HCT116 (cell line): ENCODE results near the gene TIMM29. TPM values are rescaled to one million over a fixed set of nuclear protein-coding genes. Genes with fewer than 3 reads are reported as not detected.

Experiments used
- ATAC-seq: fragments of 200-7000 bp; cut with Tn5 transposase; 2 replicates; pipeline ENCODE4 v1.9.1; 2020; ENCODE audit warnings: mild to moderate bottlenecking, moderate library complexity
- BruUV-seq: library from RNA; stranded (reverse); fragments of 400-500 nt; replicated peaks from 2 replicates; lab custom pipeline; 2021; lab: Mats Ljungman, UMichigan
- CTCF ChIA-PET: fragments of 300-600 bp; sonication (Branson Sonifier 250); formaldehyde crosslinking; loops from one replicate; lab custom pipeline; 2021; ENCODE audit warnings: antibody characterized with exemption; lab: Charles Lee
- POLR2A ChIA-PET: fragments of 300-600, 350-600 bp; sonication (Branson Sonifier 250); formaldehyde crosslinking; loops from one replicate; lab custom pipeline; 2021; ENCODE audit warnings: antibody characterized with exemption; lab: Charles Lee
- RAD21 ChIA-PET, 2 experiments: fragments of 300-600 bp; sonication (Branson Sonifier 250); formaldehyde crosslinking; loops; one replicate each; lab custom pipeline; 2023; ENCODE audit warnings: low total read pairs in 2 of 2; ENCODE audit not compliant: uncharacterized antibody in 2 of 2, unreplicated experiment in 2 of 2, low non-redundant PET in 1 of 2; lab: Charles Lee
- DNase-seq: peaks from one replicate; pipeline ENCODE4 v3.0.0-alpha.2; 2010; ENCODE audit warnings: low read depth, low spot score
- H2AFZ ChIP-seq: fragments of 200-600 bp; shearing (Covaris generic), sonication (generic); 2 replicates; pipeline ENCODE4 v1.6.1; 2017; ENCODE audit warnings: low read depth, mixed run types, mixed read lengths, antibody characterized with exemption, low read length; ENCODE audit not compliant: poor library complexity, severe bottlenecking
- H3K27ac ChIP-seq: 2 replicates; pipeline ENCODE4 v1.5.1; 2012; ENCODE audit warnings: low read depth, low read length
- H3K27me3 ChIP-seq: fragments of 200-600 bp; sonication (generic); 2 replicates; pipeline ENCODE4 v1.6.1; 2016; ENCODE audit warnings: mixed run types, low read length, mixed read lengths; ENCODE audit not compliant: insufficient read depth
- H3K36me3 ChIP-seq, 2 experiments: fragments of 200-500 bp in 1 of 2; fragments of 200-600 bp in 1 of 2; sonication (Bioruptor generic) in 1 of 2; sonication (generic) in 1 of 2; 2 replicates each; pipeline versions ENCODE4 v1.5.1 to v1.6.1; 2014 to 2016; ENCODE audit warnings: low read length in 2 of 2, inconsistent platforms in 1 of 2, mixed read lengths in 1 of 2, mixed run types in 1 of 2; ENCODE audit not compliant: insufficient read depth in 2 of 2, control insufficient read depth in 1 of 2
- H3K4me1 ChIP-seq, 2 experiments: fragments of 200-600 bp in 1 of 2; sonication (generic) in 1 of 2; 2 replicates each; pipeline versions ENCODE4 v1.5.1 to v1.6.1; 2012 to 2017; ENCODE audit warnings: low read length in 2 of 2, inconsistent platforms in 1 of 2, mild to moderate bottlenecking in 1 of 2, mixed read lengths in 1 of 2, mixed run types in 1 of 2, moderate library complexity in 1 of 2; ENCODE audit not compliant: insufficient read depth in 2 of 2, control insufficient read depth in 1 of 2
- H3K4me2 ChIP-seq: fragments of 200-600 bp; sonication (generic); 2 replicates; pipeline ENCODE4 v1.6.1; 2017; ENCODE audit warnings: mixed run types, low read length, mixed read lengths
- H3K4me3 ChIP-seq, 2 experiments: fragments of 200-600 bp in 1 of 2; sonication (generic) in 1 of 2; replicated peaks in 1 of 2; 2 replicates each; pipeline ENCODE4 v1.5.1; 2011 to 2016; ENCODE audit warnings: low read length in 2 of 2, control low read depth in 1 of 2, low read depth in 1 of 2, mild to moderate bottlenecking in 1 of 2, mixed read lengths in 1 of 2, mixed run types in 1 of 2
- H3K79me2 ChIP-seq: fragments of 200-600 bp; sonication (generic); 2 replicates; pipeline ENCODE4 v1.6.1; 2017; ENCODE audit warnings: mild to moderate bottlenecking, mixed run types, low read length, moderate library complexity, mixed read lengths; ENCODE audit not compliant: insufficient read depth
- H3K9ac ChIP-seq: fragments of 200-600 bp; sonication (generic); 2 replicates; pipeline ENCODE4 v1.6.1; 2016; ENCODE audit warnings: low read length, mixed read lengths
- H3K9me2 ChIP-seq: fragments of 200-600 bp; sonication (generic), shearing (Covaris generic); 2 replicates; pipeline ENCODE4 v1.6.1; 2017; ENCODE audit warnings: mixed run types, mild to moderate bottlenecking, moderate library complexity; ENCODE audit not compliant: insufficient read depth
- H3K9me3 ChIP-seq, 2 experiments: fragments of 200-500 bp in 1 of 2; fragments of 200-600 bp in 1 of 2; sonication (Bioruptor generic) in 1 of 2; sonication (generic) in 1 of 2; 2 replicates each; pipeline ENCODE4 v1.6.1; 2014 to 2017; ENCODE audit warnings: low read length in 2 of 2, mixed read lengths in 2 of 2, inconsistent platforms in 1 of 2, low read depth in 1 of 2, mild to moderate bottlenecking in 1 of 2, mixed run types in 1 of 2, moderate library complexity in 1 of 2; ENCODE audit not compliant: control insufficient read depth in 1 of 2, insufficient read depth in 1 of 2
- H4K20me1 ChIP-seq: fragments of 200-600 bp; sonication (generic), shearing (Covaris generic); 2 replicates; pipeline ENCODE4 v1.6.1; 2017; ENCODE audit warnings: mixed run types, mild to moderate bottlenecking, moderate library complexity; ENCODE audit not compliant: insufficient read depth
- ATF3 ChIP-seq: IDR thresholded peaks from 2 replicates; pipeline ENCODE4 v1.6.1; 2012
- CBX3 ChIP-seq: IDR thresholded peaks from 2 replicates; pipeline ENCODE4 v1.6.1; 2012; ENCODE audit warnings: low read depth
- CEBPB ChIP-seq: IDR thresholded peaks from 2 replicates; pipeline ENCODE4 v1.6.1; 2012; ENCODE audit warnings: low read depth
- ELF1 ChIP-seq: IDR thresholded peaks from 2 replicates; pipeline ENCODE4 v1.6.1; 2012; ENCODE audit warnings: low read depth, borderline replicate concordance
- EZH2 ChIP-seq: fragments of 200-600 bp; sonication (generic); IDR thresholded peaks from 2 replicates; pipeline ENCODE4 v1.6.1; 2017; ENCODE audit warnings: antibody characterized with exemption, mixed run types
- EZH2phosphoT487 ChIP-seq: fragments of 200-600 bp; IDR thresholded peaks from 2 replicates; pipeline ENCODE4 v1.6.1; 2018; ENCODE audit warnings: antibody characterized with exemption, borderline replicate concordance
- FOSL1 ChIP-seq: IDR thresholded peaks from 2 replicates; pipeline ENCODE4 v1.6.1; 2012; ENCODE audit warnings: low read depth
- POLR2A ChIP-seq: IDR thresholded peaks from 2 replicates; pipeline ENCODE4 v1.7.0; 2011; ENCODE audit warnings: borderline replicate concordance; ENCODE audit not compliant: insufficient read depth, insufficient read length; ENCODE audit errors: extremely low read depth
- POLR2AphosphoS5 ChIP-seq: IDR thresholded peaks from 2 replicates; pipeline ENCODE4 v1.6.1; 2011; ENCODE audit warnings: mild to moderate bottlenecking, low read depth, low read length, moderate library complexity
- RAD21 ChIP-seq: IDR thresholded peaks from 2 replicates; pipeline ENCODE4 v1.6.1; 2012; ENCODE audit warnings: low read depth, mild to moderate bottlenecking
- REST ChIP-seq: IDR thresholded peaks from 2 replicates; pipeline ENCODE4 v1.6.1; 2012; ENCODE audit warnings: low read depth
- SP1 ChIP-seq: IDR thresholded peaks from 2 replicates; pipeline ENCODE4 v1.6.1; 2012; ENCODE audit warnings: low read depth
- TCF7L2 ChIP-seq: IDR thresholded peaks from 2 replicates; pipeline ENCODE4 v1.7.0; 2011; ENCODE audit warnings: borderline replicate concordance, inconsistent platforms; ENCODE audit not compliant: insufficient read depth, insufficient read length; ENCODE audit errors: extremely low read depth
- YY1 ChIP-seq: IDR thresholded peaks from 2 replicates; pipeline ENCODE4 v1.6.1; 2011; ENCODE audit warnings: low read length, low read depth, moderate library complexity, mild to moderate bottlenecking; ENCODE audit not compliant: insufficient replicate concordance; ENCODE audit errors: extremely low read depth
- ZFX ChIP-seq: fragments of 450-650 bp; IDR thresholded peaks from 2 replicates; pipeline ENCODE4 v1.6.1; 2017
- intact Hi-C: fragments of 100-400 bp; cut with micrococcal nuclease; formaldehyde crosslinking; loops from 2 replicates; pipeline ENCODE4 v1.10.0; 2022
- total RNA-seq: library from RNA; stranded (reverse); gene quantifications from one replicate; pipeline ENCODE4 v1.2.1, GENCODE V29; 2021; ENCODE audit not compliant: unreplicated experiment

The TIMM29 gene
- total RNA-seq, 1 experiment from 2014 or later: 20.3 TPM

- H4K20me1 ChIP-seq: peaks cover 5% of the 10 kb centered on the region; the same call in 1 of the 2 replicates
- ATAC-seq: no peak
- H3K9ac ChIP-seq: no peak overlapping the region
- H3K27me3 ChIP-seq: no peaks in the 10 kb centered on the region
- no peaks in the 10 kb centered on the region for H3K9me3 ChIP-seq
- H3K79me2 ChIP-seq: peaks cover 90% of the 10 kb centered on the region
- H3K27ac ChIP-seq: no peak overlapping the region
- intact Hi-C loops: no loop called here
- H3K9me2 ChIP-seq: no peaks in the 10 kb centered on the region
- no peak overlapping the region for H2AFZ ChIP-seq
- RAD21 ChIA-PET: no interaction called here
- no peaks in the 10 kb centered on the region for H3K36me3 ChIP-seq
- H3K4me1 ChIP-seq: peaks cover 22 to 51% of the 10 kb centered on the region in 2 experiments
- no peak overlapping the region for H3K4me3 ChIP-seq
- POLR2A ChIA-PET: no interaction called here
- no TSS peak for BruUV-seq
- no peak for DNase-seq
- no peak for TF ChIP-seq YY1
- TF ChIP-seq FOSL1: no peak
- no peak for TF ChIP-seq POLR2AphosphoS5
- no peak for TF ChIP-seq SP1
- no peak for TF ChIP-seq RAD21
- no peak for TF ChIP-seq EZH2phosphoT487
- TF ChIP-seq CBX3: no peak
- TF ChIP-seq EZH2: no peak
- no peak for TF ChIP-seq POLR2A
- CTCF ChIA-PET: interaction anchor here (1.4 kb wide), 1 partner anchor 24 kb away, joined by 3 read pairs; no protein-coding TSS in a partner anchor
- H3K4me2 ChIP-seq: no peak overlapping the region
Observed at GRCh38 chr19:10888421-10888866, 40.2 kb upstream of the TIMM29 start.

- ChIA-PET CTCF (no interaction called here), POLR2A (no interaction called here), RAD21 (no interaction called here)
- H3K9me2 ChIP-seq: no peaks in the 10 kb centered on the region
- H3K36me3 ChIP-seq: no peaks in the 10 kb centered on the region
- peaks cover 92% of the 10 kb centered on the region for H3K79me2 ChIP-seq
- no peak overlapping the region for H3K4me3 ChIP-seq
- no peak overlapping the region for H3K4me2 ChIP-seq
- H3K27ac ChIP-seq: no peak overlapping the region
- no TSS peak for BruUV-seq
- no peaks in the 10 kb centered on the region for H3K9me3 ChIP-seq
- peaks cover 17 to 37% of the 10 kb centered on the region in 2 experiments for H3K4me1 ChIP-seq
- no peak overlapping the region for H3K9ac ChIP-seq
- no peak for ATAC-seq
- intact Hi-C loops: no loop called here
- H4K20me1 ChIP-seq: peaks cover 5% of the 10 kb centered on the region; the same call in 1 of the 2 replicates
- DNase-seq: no peak
- TF ChIP-seq POLR2A (no peak), REST (no peak), CEBPB (no peak), TCF7L2 (no peak), ATF3 (no peak), ELF1 (no peak), ZFX (no peak), EZH2phosphoT487 (no peak), SP1 (no peak), YY1 (no peak)
- no peaks in the 10 kb centered on the region for H3K27me3 ChIP-seq
- H2AFZ ChIP-seq: no peak overlapping the region
Observed at GRCh38 chr19:10889880-10890279, 38.7 kb upstream of the TIMM29 start.
